ENCODE data around the gene NTM.

The NTM gene

GRCh38 chr11:132260636-132261035 is 890.2 kb downstream of the NTM start:
- POLR2A ChIA-PET: no interaction called here
- no peak for DNase-seq (ENCODE audit: extremely low spot score)

DNA sequence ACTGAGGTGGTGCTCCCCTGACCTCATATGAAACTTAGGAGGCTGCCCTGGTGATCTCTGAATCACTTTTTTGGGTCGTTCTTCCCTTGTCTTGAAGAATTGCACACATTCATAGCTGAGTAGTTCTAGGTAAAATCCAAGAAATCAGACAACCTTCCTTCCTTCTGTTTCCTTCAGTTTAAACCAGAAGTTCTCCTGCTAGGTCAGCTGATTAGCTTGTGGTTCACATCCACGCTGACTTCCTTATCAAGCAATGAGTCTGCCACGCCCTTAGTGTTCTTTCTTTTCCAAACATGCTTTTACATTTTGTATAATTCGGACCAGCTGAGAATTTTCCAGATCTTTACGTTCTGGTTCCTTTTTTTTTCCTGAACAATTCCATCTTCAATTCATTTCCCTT is 892.8 kb downstream of the NTM start:
- CTCF ChIA-PET: no interaction called here
- no peak for TF ChIP-seq L3MBTL2 (conservative IDR thresholded peaks at IDR 0.05)
- TF ChIP-seq SUZ12 (IDR thresholded peaks at IDR 0.05): no peak
- no peak for TF ChIP-seq CTBP1 (IDR thresholded peaks at IDR 0.05; ENCODE audit: borderline replicate concordance)
- TF ChIP-seq SP1 (IDR thresholded peaks at IDR 0.05): no peak
- TF ChIP-seq FOXK2 (IDR thresholded peaks at IDR 0.05): no peak
- TF ChIP-seq TARDBP (IDR thresholded peaks at IDR 0.05): no peak
- no peak for TF ChIP-seq LEF1 (IDR thresholded peaks at IDR 0.05; ENCODE audit: borderline replicate concordance)
- TF ChIP-seq HDGF (IDR thresholded peaks at IDR 0.05; ENCODE audit: borderline replicate concordance): no peak
- no peak for TF ChIP-seq ARNT (IDR thresholded peaks at IDR 0.05)
- TF ChIP-seq FOXM1 (IDR thresholded peaks at IDR 0.05; ENCODE audit: borderline replicate concordance): no peak
- no peak for TF ChIP-seq BHLHE40 (IDR thresholded peaks at IDR 0.05; ENCODE audit: borderline replicate concordance)
- DNase-seq (ENCODE audit: extremely low spot score): no peak
- POLR2A ChIA-PET: no interaction called here

More at GRCh38 chr11:132260636-132261035, 890.2 kb downstream of the NTM start:
- TF ChIP-seq HDGF (IDR thresholded peaks at IDR 0.05; ENCODE audit: borderline replicate concordance) (no peak), ARNT (IDR thresholded peaks at IDR 0.05) (no peak), CTBP1 (IDR thresholded peaks at IDR 0.05; ENCODE audit: borderline replicate concordance) (no peak), FOXM1 (IDR thresholded peaks at IDR 0.05; ENCODE audit: borderline replicate concordance) (no peak), SUZ12 (IDR thresholded peaks at IDR 0.05) (no peak), LEF1 (IDR thresholded peaks at IDR 0.05; ENCODE audit: borderline replicate concordance) (no peak), PKNOX1 (IDR thresholded peaks at IDR 0.05) (no peak), TARDBP (IDR thresholded peaks at IDR 0.05) (no peak), SP1 (IDR thresholded peaks at IDR 0.05) (no peak), L3MBTL2 (conservative IDR thresholded peaks at IDR 0.05) (no peak), ELF4 (IDR thresholded peaks at IDR 0.05) (no peak), FOXA1 (IDR thresholded peaks at IDR 0.05) (no peak), NFRKB (IDR thresholded peaks at IDR 0.05) (no peak), BHLHE40 (IDR thresholded peaks at IDR 0.05; ENCODE audit: borderline replicate concordance) (no peak), ZNF384 (IDR thresholded peaks at IDR 0.05) (no peak)
- CTCF ChIA-PET: no interaction called here

DNA sequence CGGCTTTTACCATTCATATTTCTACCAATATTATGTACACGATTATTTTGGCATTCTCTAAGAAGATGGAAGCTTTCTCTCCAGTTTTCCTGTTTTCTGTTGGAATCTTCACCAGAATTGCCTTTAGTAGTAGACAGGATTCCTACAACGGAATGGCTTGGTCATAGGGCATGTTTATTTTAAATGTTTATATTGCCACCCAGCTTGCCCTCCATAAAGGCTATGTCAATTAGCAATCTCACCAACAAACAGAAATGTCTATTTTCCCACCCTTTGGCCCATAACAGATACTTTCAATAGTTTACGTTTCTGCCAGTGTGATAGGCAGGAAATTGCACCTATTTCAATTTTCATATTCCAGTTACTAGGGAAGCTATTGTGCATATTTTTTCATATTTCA is 893.5 kb downstream of the NTM start:
- DNase-seq (ENCODE audit: extremely low spot score): no peak
- ChIA-PET CTCF (no interaction called here), POLR2A (no interaction called here)
- TF ChIP-seq FOXA1 (IDR thresholded peaks at IDR 0.05): no peak

GRCh38 chr11:132264616-132265015 is 894.2 kb downstream of the NTM start:
- POLR2A ChIA-PET: no interaction called here
- TF ChIP-seq BHLHE40 (IDR thresholded peaks at IDR 0.05; ENCODE audit: borderline replicate concordance) (no peak), LEF1 (IDR thresholded peaks at IDR 0.05; ENCODE audit: borderline replicate concordance) (no peak), HDGF (IDR thresholded peaks at IDR 0.05; ENCODE audit: borderline replicate concordance) (no peak), ARNT (IDR thresholded peaks at IDR 0.05) (no peak), ELF4 (IDR thresholded peaks at IDR 0.05) (no peak), SP1 (IDR thresholded peaks at IDR 0.05) (no peak), FOXA1 (IDR thresholded peaks at IDR 0.05) (no peak), TARDBP (IDR thresholded peaks at IDR 0.05) (no peak), ZNF384 (IDR thresholded peaks at IDR 0.05) (no peak), CTBP1 (IDR thresholded peaks at IDR 0.05; ENCODE audit: borderline replicate concordance) (no peak), NFRKB (IDR thresholded peaks at IDR 0.05) (no peak)
- CTCF ChIA-PET: no interaction called here
- no peak for DNase-seq (ENCODE audit: extremely low spot score)

DNA sequence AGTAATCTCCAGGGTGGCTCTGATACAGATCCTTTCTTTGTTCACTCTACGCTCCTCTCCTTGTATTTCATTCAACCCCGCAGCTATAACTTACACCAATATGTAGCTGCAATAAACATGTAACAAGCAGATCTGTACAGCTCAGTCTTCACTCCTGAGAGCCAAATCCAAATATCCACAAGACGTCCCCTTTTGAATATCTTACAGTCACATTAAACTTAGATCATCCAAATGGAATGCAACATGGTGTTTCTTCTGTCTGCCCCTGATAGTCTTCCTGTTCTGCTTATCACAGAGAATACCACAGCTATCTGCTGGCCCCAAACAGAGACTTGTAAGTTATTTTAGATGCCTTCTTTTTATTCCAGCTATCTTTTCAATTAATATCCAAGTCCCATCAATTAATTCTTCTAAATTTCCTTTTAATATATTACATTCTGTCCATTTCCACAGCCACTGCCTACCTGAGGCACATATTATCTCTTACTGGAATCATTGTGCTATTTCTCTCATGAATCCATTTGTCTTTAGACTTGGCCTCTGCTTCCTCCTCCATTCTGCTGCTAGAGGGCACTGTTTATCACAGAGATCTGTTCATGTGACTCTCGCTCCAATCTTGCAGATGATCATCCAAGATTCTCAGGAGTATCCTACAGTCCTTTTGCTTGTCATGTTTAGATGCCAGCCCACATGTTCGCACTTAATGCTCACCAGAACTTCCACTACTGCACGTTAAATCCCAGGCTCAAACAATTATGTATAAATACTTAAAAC is 908.6 kb downstream of the NTM start:
- no peak for DNase-seq (ENCODE audit: extremely low spot score)
- TF ChIP-seq BHLHE40 (IDR thresholded peaks at IDR 0.05; ENCODE audit: borderline replicate concordance): no peak
- TF ChIP-seq FOXA1 (IDR thresholded peaks at IDR 0.05): no peak
- TF ChIP-seq LEF1 (IDR thresholded peaks at IDR 0.05; ENCODE audit: borderline replicate concordance): no peak
- no peak for TF ChIP-seq HDGF (IDR thresholded peaks at IDR 0.05; ENCODE audit: borderline replicate concordance)
- TF ChIP-seq SP1 (IDR thresholded peaks at IDR 0.05): no peak
- TF ChIP-seq SUZ12 (IDR thresholded peaks at IDR 0.05): no peak
- TF ChIP-seq ARNT (IDR thresholded peaks at IDR 0.05): no peak
- TF ChIP-seq NFRKB (IDR thresholded peaks at IDR 0.05): no peak
- no peak for TF ChIP-seq PKNOX1 (IDR thresholded peaks at IDR 0.05)
- TF ChIP-seq FOXM1 (IDR thresholded peaks at IDR 0.05; ENCODE audit: borderline replicate concordance): no peak
- TF ChIP-seq L3MBTL2 (conservative IDR thresholded peaks at IDR 0.05): no peak
- no peak for TF ChIP-seq CTBP1 (IDR thresholded peaks at IDR 0.05; ENCODE audit: borderline replicate concordance)
- no peak for TF ChIP-seq TARDBP (IDR thresholded peaks at IDR 0.05)
- no peak for TF ChIP-seq ZNF384 (IDR thresholded peaks at IDR 0.05)
- TF ChIP-seq FOXK2 (IDR thresholded peaks at IDR 0.05): no peak
- CTCF ChIA-PET: interaction anchor here (0.7 kb wide), 1 partner anchor 596 kb away, joined by 3 read pairs; no protein-coding TSS in a partner anchor
- POLR2A ChIA-PET: no interaction called here

DNA sequence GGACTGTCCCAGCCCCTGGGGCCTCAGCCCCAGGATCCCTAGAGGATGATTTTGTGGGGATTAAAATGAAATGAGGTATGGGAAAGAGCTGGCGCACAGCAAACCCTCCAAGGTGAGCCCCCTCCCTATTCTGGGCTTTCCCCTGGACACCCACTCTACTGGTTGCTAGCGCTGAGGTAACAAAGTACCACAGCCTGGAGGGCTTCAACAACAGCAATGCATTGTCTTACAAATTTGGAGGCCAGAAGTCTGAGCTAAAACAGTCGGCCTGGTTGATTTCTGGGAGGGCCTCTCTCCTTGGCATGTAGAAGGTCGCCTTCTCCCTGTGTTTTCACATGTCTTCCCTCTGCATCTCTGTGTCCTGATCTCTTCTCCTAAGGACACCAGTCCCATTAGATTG is 913.6 kb downstream of the NTM start:
- DNase-seq (ENCODE audit: extremely low spot score): no peak
- no peak for TF ChIP-seq BHLHE40 (IDR thresholded peaks at IDR 0.05; ENCODE audit: borderline replicate concordance)
- no peak for TF ChIP-seq HDGF (IDR thresholded peaks at IDR 0.05; ENCODE audit: borderline replicate concordance)
- no peak for TF ChIP-seq ZNF384 (IDR thresholded peaks at IDR 0.05)
- no peak for TF ChIP-seq LEF1 (IDR thresholded peaks at IDR 0.05; ENCODE audit: borderline replicate concordance)
- TF ChIP-seq L3MBTL2 (conservative IDR thresholded peaks at IDR 0.05): no peak
- no peak for TF ChIP-seq FOXK2 (IDR thresholded peaks at IDR 0.05)
- TF ChIP-seq SUZ12 (IDR thresholded peaks at IDR 0.05): no peak
- no peak for TF ChIP-seq CTBP1 (IDR thresholded peaks at IDR 0.05; ENCODE audit: borderline replicate concordance)
- no peak for TF ChIP-seq ARNT (IDR thresholded peaks at IDR 0.05)
- TF ChIP-seq ELF4 (IDR thresholded peaks at IDR 0.05): no peak
- no peak for TF ChIP-seq FOXM1 (IDR thresholded peaks at IDR 0.05; ENCODE audit: borderline replicate concordance)
- no peak for TF ChIP-seq SP1 (IDR thresholded peaks at IDR 0.05)
- no peak for TF ChIP-seq FOXA1 (IDR thresholded peaks at IDR 0.05)
- no peak for TF ChIP-seq TARDBP (IDR thresholded peaks at IDR 0.05)
- no peak for TF ChIP-seq NFRKB (IDR thresholded peaks at IDR 0.05)
- POLR2A ChIA-PET: interaction anchor here (0.6 kb wide), 1 partner anchor 146 kb away, joined by 3 read pairs; no protein-coding TSS in a partner anchor
- CTCF ChIA-PET: no interaction called here
